Measurements from ENCODE around the gene PRPF38B.

- TF ChIP-seq FOXM1 (IDR thresholded peaks at IDR 0.05; ENCODE audit: borderline replicate concordance) (no peak), SUZ12 (IDR thresholded peaks at IDR 0.05) (no peak), L3MBTL2 (conservative IDR thresholded peaks at IDR 0.05) (no peak), TARDBP (IDR thresholded peaks at IDR 0.05) (no peak), SP1 (IDR thresholded peaks at IDR 0.05) (no peak), BHLHE40 (IDR thresholded peaks at IDR 0.05; ENCODE audit: borderline replicate concordance) (no peak)
These were observed 7.5 kb downstream of the PRPF38B start for GRCh38 chr1:108699375-108700332.

Measured in HEK293T (cell line).